NCI-H446 treated with DMSO at 0.1 percent for 48 hours (cell line): ENCODE data around the gene PNO1.
"Not testable (repeated sequence)": the region's sequence is repeated elsewhere in the genome, so short reads cannot be mapped to it uniquely, and the experiment has no call there.

Source experiments
- DNase-seq: peaks from one replicate; lab custom pipeline; 2025; lab: John Stamatoyannopoulos, UW

PNO1 gene

GRCh38 chr2:68157002-68157401 is 686 bp upstream of the PNO1 start:
- no peak for DNase-seq

- no peak for DNase-seq
Measured at GRCh38 chr2:68158134-68158447, 403 bp downstream of the PNO1 start.

- no peak for DNase-seq
Measured at GRCh38 chr2:68163641-68164040, 6.0 kb downstream of the PNO1 start.

GRCh38 chr2:68167186-68167585 is 9.5 kb downstream of the PNO1 start:
- DNase-seq: no peak

GRCh38 chr2:68169308-68169707 is 11.6 kb downstream of the PNO1 start:
- no peak for DNase-seq

GRCh38 chr2:68171146-68171545 is 13.5 kb downstream of the PNO1 start:
- no peak for DNase-seq

- DNase-seq: no peak
Measured at GRCh38 chr2:68171684-68172083, 14.0 kb downstream of the PNO1 start.

GRCh38 chr2:68172521-68172920 is 14.8 kb downstream of the PNO1 start:
- DNase-seq: no peak

- DNase-seq: no peak
Measured at GRCh38 chr2:68172990-68173700, 15.5 kb downstream of the PNO1 start.

GRCh38 chr2:68175210-68175609 is 17.5 kb downstream of the PNO1 start:
- not testable (repeated sequence) for DNase-seq

- DNase-seq: no peak
Measured at GRCh38 chr2:68176657-68177056, 19.0 kb downstream of the PNO1 start.

- DNase-seq: no peak
Measured at GRCh38 chr2:68177541-68177940, 19.9 kb downstream of the PNO1 start.

GRCh38 chr2:68178432-68178831 is 20.7 kb downstream of the PNO1 start:
- no peak for DNase-seq

- no peak for DNase-seq
Measured at GRCh38 chr2:68178954-68179627, 21.4 kb downstream of the PNO1 start.

- no peak for DNase-seq
Measured at GRCh38 chr2:68182902-68183301, 25.2 kb downstream of the PNO1 start.

GRCh38 chr2:68185541-68186164 is 28.0 kb downstream of the PNO1 start:
- no peak for DNase-seq

- no peak for DNase-seq
Measured at GRCh38 chr2:68187329-68187728, 29.6 kb downstream of the PNO1 start.

GRCh38 chr2:68188831-68189230 is 31.1 kb downstream of the PNO1 start:
- DNase-seq: no peak

GRCh38 chr2:68189991-68190784 is 32.5 kb downstream of the PNO1 start:
- DNase-seq: no peak

- DNase-seq: no peak
Measured at GRCh38 chr2:68190991-68191731, 33.5 kb downstream of the PNO1 start.

GRCh38 chr2:68193144-68193543 is 35.5 kb downstream of the PNO1 start:
- no peak for DNase-seq

GRCh38 chr2:68193787-68194372 is 36.2 kb downstream of the PNO1 start:
- DNase-seq: no peak
